Stimulated activated CD8-positive, alpha-beta memory T cell treated with anti-CD3 and anti-CD28 coated beads, Interleukin-12 subunit alpha, Interleukin-12 subunit beta, amount 100 ng/mL, for 4 hours (primary cell): Measurements from ENCODE around the gene OR2S2.
"Not testable (repeated sequence)": the region's sequence is repeated elsewhere in the genome, so short reads cannot be mapped to it uniquely, and the experiment has no call there.

Experiments used
- DNase-seq: peaks from one replicate; pipeline ENCODE4 v3.0.0-alpha.2; 2020; ENCODE audit warnings: low read depth

OR2S2 gene

DNA sequence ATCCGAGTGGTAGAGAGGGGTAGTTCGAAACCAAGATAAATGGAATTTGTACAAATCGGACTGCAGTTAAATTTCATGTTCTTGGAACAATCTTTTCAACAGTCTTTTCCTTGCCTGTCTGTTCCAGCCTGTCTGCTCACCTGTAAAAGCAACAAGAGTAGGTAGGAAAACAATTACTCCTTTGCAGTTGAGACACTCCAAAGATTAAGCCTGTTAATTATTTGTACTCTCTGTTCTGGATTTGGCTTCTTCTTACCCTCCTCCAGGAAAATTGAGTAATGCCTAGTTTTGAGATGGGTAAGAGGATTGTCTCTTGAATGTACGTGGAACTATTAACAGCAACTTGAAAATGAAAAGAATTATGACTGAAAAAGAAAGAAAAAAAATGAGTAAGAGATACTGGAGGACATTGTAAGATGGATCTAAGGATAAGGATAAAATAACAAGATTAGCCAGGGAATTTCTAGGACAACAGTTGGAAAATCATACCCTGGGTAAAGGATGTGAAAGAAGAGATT, 24.3 kb downstream of the OR2S2 start:
- no peak for DNase-seq

DNA sequence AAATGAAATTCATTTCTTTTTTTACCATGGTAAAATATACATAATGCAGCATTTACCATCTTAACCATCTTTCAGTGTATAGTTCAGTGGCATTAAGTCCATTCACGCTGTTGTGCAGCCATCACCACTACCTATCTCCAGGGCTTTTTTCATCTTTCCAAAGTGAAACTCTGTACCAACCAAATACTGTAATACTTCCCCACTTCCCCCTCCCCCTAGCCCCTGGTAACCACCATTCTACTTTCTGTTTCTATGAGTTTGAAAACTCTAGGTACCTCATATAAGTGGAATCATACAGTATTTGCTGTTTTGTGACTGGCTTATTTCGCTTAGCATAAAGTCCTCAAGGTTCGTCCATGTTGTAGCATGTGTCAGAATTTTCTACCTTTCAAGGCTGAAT, 25.2 kb downstream of the OR2S2 start:
- DNase-seq, result no peak

DNA sequence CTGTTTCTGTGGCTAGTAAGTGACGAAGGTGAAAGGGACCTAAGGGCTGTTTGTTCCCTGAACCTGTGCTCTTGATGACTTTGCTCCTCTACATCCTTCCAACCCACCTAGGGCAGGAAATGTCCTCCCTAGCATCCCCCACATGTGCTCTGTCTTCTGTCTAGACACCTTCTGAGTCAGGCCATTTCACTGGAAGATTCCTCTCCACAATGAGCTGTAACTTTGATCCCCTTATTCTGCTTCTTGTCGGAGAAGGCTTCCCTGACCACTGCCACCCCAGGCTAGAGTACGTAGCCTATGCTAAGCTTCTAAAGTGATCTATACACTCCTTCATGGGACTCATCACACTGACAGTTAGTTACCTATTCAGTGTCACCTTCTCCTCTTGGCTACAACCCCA, 27.0 kb downstream of the OR2S2 start:
- no peak for DNase-seq

DNA sequence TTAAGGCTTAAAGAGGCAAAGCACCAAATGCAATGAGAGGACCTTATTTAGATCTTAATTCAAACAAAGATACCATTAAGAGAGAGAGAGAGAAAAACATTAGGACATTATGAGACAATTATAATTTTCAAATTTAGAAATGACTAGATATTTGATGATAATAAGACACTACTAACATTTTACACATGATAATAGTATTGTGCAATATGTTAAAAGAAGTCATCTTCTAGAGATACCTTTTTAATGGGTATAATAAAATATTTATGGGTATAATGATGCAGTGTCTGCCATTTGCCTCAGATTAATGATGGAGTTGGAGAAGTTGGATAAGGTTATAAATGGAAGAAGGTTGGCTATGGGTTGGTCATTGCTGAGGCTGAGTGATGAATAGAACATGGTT, 27.4 kb downstream of the OR2S2 start:
- no peak for DNase-seq

DNA sequence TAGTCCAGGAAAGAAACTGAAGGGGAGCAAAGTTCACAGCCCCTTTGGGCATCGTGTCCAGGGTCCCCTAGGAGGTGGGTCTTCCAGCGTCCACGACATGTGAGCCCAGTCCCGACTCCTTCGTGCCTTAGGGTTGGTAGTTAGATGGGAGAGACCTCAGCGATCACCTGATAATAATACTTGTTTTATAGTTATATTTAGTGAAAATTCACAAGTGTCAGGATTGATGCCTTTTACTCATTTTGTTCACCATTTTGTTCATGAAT, 28.6 kb downstream of the OR2S2 start:
- no peak for DNase-seq

DNA sequence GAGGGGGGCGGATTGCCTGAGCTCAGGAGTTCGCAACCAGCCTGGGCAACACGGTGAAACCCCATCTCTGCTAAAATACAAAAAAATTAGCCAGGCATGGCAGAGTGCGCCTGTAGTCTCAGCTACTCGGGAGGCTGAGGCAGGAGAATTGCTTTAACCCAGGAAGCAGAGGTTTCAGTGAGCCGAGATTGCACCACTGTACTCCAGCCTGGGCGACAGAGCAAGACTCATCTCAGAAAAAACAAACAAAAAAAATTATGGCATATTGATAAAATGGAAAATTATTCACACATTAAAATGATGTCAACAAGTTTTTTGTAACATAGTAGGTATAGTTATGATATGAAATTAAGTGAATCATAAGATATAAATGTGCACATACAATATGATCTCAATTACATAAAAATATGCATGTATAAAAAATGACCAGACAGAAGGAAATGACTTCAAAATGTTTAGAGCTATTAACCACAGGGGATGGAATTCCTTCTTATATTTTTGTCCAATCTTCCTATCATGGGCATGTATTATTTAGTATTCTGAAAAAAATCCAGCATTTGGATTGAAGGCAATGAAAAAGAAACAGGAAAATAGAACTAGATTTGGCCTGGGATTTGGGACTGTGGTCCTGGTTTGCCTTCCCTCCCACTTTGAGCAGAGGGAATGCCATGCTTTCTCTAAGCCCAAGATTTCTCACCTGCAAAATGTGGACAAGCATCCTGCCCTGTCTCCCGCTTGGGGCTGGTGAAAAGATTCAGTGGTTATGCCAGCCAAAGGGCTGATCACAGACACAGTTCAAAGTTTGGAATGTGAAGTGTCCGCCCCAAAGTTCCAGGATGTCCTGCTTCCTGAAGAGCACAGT, 29.1 kb downstream of the OR2S2 start:
- no peak for DNase-seq

DNA sequence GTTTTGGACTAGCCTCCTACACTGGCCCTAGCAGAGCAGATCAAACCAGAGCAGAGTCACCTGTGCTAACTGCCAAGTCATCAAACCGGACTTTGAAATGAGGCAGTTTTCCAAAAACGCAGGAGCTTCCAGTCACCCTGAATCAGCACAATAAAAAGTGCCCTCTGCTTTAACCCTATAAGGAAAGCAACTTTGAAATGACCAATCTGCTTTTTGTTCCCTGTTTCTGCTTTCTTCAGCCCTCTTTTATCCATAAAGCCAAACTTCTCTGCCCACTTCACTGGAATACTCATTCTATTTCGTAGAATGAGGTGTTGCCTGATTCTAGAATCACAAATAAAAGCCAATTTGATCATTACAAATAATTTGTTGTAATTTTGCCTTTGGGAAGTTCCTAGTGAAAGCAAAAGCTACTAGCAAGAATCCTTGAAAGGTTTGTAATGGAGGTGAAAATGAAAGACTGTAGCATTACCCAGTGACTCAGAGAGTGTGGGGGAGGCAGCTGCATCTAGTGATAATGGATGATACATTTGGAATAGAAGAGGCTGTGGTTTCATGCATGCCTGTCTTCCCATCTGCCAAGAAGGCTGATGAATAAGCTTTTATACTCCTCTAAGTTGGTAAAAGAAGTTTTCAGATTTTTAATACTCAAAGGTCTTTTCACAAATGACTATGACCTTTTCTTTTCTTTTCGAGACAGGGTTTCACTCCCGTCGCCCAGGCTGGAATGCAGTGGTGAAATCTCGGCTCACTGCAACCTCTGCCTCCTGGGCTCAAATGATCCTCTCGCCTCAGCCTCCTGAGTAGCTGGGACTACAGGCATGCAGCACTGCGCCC, 33.8 kb downstream of the OR2S2 start:
- DNase-seq, result no peak

DNA sequence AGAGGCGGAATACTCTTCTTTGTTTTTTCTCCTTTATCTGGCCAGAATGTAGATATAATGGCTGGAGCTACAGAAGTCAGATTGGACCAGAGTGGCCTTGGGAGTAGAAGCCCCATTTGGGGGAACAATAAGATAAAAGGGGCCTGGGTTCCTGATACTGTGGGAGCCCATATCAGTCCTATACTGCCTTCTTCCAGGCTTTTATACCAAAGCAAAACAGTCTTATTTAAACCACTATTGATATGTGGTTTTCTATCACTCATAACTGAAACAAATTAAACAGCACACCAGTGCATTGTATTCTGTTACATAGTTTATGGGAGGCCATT, 34.4 kb downstream of the OR2S2 start:
- no peak for DNase-seq

DNA sequence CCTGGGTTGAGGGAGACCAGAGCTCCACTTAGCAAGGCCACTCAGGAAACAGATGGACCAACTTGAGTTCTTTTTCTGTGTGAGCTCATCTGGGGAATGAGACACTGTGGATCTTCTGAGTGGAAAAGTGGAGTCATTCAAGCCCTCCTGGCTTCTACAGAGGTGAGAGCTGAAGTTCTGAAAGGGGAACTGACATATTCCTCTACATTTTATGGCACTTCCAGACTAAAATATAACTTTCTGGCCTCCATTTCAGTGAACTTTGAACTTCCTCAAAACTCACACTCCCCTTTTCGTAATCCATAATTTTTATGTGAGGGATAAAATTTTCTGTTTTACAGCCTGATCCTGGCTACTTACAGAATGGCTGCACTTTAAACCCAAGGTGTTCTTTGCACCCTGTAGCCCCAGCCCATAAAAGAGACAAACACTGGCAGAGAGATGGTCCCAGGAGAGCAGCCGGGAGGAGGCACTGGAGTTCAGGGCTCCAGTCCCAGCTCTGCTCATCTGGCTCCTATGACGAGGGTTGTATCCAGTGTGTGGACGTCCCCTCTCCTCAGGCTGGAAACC, 37.8 kb downstream of the OR2S2 start:
- DNase-seq, result no peak

DNA sequence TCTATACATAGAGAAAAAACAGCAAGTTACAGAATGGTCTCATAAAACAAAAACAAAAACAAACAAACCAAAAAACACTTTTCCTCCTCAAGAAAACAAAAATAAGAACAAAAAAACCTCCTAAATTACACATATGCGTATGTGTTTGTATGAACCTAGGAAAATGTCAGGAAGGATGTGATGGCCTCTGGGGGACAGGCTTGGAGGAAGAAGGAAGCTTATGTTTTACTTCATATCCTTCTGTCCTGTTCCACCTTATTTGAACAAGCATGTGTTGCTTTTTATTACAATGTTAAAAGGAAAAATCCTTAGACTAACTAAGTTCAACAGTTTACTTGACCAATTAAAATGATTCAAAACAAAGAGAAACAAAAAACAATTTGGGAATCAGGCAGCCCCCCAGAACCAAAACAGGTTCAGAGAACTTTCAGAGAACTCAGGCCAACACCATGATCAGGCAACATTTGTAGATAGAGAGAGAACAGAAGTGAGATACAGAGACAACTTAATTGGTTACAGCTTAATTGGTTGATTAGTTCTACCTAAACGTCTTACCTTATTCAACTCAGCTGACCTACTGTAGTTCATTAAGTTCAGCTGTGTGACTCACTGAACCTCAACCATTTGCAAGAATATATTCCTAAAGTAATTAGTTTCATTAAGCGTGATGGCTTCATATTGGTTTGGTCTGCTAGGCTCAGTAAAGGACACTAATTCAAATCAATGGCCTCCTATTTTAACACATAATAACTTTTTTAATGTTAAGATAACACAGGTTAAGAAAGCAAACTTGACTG, 38.5 kb downstream of the OR2S2 start:
- DNase-seq, result no peak

DNA sequence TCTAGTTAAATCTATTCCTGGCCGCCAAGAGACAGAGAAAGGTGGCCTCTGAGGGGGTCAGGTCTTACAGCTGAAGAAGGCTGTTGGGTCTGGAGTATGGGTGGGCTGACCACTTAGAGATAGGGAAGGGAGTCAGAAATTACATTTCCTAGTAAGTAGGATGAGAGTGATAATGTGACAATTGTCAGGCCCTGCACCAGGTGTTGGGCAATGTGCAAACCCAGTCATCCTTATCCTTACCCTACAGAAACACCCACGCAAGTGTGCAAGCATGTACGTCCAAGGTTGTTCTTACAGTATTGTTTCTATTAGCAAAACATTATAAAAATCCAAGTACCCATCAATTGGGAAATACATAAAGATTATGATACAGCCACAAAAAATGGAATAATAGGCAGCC, 39.2 kb downstream of the OR2S2 start:
- DNase-seq, result no peak

DNA sequence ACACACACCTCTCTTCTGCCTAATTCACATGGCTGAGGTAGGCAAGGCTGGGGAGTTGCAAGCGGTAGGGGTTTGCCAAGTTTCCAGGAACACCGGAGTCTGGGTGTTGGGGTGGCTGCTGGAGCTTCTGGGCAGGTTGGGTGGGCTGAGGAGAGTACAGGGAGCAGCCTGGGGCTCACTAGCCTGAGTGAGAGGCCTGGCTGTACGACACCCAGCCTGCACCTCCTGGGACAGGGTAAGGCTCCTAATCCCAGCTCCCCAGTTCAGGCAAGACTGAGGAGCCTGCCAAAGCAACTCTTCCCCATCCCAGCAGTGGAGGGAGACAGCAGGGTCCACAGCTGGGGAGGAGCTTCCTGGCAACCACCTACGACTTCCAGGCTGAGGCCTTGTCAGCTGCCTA, 40.7 kb downstream of the OR2S2 start:
- DNase-seq, result no peak

DNA sequence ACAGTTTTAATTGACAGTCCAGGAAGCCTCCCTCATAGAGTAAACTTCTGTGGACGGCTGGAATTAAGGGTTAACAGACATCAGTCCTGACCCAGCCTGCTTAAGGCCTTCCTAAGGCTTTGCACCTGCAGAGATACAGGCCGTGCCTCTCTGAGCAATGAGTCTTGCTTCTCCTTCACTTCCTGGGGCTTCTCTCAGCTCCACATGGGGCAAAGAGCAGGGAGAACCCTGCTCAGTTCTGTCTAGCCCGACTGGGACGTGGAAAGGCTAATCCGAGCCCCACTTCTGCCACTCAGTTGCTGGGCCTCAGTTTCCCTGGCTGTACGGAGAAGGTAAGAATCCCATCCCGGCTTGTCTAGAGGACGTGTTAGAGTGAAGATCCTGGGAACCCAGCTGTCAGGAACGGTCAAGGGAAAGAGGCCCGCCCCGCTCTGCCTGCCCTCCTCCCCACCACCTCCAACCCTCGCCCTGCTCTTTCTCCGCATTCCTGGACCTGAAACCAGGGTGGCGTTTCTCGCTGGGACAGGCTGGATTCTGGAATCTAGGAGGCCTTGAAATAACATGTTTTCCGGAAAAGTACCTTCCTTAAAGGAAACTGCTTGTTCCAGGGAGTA, 42.2 kb downstream of the OR2S2 start:
- no peak for DNase-seq

DNA sequence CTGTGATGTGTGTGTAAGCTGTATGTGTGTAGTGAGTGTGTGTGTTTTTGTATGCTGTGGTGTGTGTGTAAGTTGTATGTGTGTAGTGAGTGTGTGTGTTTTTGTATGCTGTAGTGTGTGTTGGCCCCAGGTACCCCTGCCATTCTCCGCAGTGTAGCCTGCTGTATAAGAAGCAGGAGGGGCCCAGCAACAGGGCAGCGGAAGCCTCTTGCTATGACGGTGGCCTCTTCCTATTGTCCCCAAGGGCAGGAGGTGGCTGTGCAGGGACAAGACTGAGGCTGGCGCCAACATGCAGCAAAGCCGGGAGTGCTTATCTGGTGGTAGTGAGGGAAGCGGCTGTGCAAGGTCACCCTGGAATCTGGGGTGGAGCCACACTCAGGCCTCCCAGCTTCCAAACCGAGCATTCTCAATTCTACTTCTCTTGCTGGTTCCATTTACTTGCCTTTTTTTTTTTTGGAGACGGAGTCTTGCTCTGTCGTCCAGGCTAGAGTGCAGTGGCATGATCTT, 43.6 kb downstream of the OR2S2 start:
- no peak for DNase-seq

DNA sequence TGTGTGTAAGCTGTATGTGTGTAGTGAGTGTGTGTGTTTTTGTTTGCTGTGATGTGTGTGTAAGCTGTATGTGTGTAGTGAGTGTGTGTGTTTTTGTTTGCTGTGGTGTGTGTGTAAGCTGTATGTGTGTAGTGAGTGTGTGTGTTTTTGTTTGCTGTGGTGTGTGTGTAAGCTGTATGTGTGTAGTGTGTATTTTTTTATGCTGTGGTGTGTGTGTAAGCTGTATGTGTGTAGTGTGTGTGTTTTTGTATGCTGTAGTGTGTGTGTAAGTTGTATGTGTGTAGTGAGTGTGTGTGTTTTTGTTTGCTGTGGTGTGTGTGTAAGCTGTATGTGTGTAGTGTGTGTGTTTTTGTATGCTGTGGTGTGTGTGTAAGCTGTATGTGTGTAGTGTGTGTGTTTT, 44.5 kb downstream of the OR2S2 start:
- DNase-seq, result not testable (repeated sequence)

DNA sequence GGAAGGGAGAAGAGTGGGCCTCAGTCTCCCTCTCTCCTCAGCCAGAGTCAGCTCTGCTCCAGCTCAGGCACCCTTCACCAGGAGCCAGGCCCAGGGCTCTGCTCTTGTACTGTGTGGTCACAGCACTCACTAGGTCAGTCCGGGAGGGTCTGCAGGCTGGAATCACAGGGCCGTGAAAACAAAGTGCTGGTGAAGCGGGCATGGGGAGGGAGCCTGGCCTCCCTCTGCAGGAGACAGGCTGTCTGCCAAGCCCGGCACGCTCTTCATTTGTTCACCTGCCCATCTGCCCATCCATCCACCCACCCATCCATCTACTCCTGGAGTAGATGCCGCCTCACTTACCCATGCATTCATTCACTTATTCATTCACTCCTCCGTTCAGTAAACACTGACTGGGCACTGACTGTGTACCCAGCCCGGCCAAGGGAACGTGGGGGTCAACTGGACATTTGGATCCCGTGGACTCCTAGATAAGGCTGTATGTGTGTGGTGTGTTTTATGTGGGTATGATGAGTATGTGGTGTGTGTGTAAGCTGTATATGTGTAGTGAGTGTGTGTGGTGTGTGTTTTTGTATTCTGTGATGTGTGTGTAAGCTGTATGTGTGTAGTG, 45.1 kb downstream of the OR2S2 start:
- no peak for DNase-seq

DNA sequence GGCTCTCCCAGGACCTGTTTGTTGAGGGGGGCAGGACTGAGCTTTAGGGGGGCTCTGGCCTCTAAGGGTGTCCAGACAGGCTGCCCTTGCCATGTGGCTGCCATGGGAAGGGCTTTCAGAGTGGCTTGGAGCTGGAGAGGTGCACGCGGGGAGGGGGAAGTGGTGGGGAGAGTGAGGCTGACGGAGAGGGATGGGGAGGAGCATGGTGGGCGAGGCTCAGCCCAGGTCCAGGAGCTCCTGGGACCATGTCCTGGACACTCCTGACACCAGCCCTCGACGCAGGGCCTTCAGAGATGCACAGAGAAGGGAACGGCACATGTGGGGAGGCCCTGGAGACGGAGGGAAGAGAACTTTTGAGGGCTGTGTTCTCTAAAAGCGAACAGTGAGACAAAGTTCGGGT, 46.3 kb downstream of the OR2S2 start:
- DNase-seq, result no peak

DNA sequence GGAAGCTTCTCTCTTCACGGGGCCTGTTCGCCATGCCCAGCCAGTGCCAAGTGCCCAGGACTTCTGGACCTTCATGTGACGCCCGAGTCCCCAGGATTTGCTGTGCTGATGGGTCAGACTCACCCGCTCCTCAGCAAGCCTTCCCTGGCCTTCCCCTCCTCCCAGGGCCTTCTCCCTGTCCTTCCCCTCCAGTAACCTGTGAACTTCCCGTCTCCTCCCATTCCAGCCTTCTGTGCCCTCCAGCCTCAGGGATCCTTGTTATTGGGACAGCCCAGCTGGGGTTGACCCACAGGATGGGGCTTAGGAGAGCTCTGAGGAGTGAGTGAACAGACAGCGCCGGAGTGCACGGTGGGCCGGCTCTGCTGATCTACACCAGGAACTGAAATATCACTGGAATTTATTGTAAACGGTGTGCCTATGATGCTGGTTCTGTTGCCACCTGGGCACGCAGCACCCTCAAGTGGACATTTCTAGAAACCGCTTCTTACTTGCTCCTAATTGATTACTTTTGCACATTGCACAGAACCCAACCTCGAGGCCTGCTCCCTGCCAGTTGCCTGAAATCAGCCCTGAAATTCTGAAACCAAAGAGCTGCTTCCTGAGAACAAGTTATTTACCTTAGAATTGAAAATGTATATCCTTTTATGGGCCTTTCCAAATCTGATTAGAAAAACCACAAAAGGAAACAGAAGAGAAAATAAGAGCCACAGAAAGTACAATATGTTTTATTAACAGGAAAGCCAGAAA, 47.2 kb downstream of the OR2S2 start:
- no peak for DNase-seq

DNA sequence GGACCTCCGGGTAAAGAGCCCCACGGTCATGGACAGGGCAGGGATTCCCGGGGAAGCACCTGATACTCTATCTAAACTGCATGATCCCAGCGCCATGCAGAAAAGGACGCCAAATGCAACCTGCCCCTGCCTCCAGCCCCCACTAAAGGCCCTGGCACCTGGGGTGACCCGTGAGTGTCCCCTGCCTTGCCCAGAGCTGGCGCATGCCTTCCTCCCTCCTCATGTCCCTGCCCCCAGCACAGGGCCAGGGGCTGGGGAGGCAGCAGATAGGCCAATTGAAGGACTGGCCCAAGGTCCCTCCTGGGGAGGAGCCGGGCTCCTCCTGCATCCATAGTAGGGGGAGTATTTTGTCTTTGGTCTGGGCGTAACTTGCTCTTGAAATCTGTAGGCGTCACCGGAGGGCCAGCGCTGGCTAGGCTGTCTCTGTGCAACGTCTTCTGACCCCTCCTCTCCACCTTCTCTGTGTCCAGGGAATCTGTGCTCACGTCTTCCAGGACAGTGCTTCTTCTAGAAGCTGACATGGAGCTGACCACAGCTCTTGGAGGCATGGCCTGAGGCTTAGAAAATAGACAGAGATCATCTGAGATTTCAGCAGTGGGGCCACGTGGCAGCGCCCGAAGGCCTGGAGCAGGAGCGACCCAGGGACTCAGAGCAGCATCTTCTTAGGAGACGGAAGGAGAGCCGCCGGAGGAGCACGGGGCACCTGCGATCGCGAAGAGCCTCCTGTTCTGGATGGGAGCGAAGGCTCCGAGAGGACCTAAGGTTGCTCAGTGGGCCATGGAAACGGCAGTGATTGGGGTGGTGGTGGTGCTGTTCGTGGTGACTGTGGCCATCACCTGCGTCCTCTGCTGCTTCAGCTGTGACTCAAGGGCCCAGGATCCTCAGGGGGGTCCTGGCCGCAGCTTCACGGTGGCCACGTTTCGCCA, 48.0 kb downstream of the OR2S2 start:
- no peak for DNase-seq
